Measurements from ENCODE around the gene FKTN.

DNA sequence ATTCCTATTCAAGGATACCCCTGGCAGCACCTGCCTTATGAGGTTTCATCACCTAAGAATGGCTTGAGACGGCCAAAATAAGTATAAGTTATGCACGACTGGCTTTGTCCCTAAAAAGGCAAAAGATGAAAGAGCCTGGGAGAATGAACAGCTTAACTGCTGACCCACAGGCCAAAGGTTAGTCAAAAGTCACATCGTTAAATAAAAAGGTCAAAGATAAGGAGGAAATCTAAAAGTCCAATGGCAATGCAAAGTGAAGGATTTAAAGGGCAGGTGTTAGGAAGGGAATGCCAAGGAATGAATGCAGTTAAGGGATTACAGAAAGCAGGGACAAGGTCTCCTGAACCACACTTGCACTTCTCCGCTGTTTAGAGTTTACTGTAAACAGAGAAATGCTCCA is 109.9 kb downstream of the FKTN start:
- TF ChIP-seq, protein P1, sequence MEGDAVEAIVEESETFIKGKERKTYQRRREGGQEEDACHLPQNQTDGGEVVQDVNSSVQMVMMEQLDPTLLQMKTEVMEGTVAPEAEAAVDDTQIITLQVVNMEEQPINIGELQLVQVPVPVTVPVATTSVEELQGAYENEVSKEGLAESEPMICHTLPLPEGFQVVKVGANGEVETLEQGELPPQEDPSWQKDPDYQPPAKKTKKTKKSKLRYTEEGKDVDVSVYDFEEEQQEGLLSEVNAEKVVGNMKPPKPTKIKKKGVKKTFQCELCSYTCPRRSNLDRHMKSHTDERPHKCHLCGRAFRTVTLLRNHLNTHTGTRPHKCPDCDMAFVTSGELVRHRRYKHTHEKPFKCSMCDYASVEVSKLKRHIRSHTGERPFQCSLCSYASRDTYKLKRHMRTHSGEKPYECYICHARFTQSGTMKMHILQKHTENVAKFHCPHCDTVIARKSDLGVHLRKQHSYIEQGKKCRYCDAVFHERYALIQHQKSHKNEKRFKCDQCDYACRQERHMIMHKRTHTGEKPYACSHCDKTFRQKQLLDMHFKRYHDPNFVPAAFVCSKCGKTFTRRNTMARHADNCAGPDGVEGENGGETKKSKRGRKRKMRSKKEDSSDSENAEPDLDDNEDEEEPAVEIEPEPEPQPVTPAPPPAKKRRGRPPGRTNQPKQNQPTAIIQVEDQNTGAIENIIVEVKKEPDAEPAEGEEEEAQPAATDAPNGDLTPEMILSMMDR (IDR thresholded peaks at IDR 0.05): no peak
- TF ChIP-seq NFIC (IDR thresholded peaks at IDR 0.05; ENCODE audit: borderline replicate concordance): no peak
- TF ChIP-seq POLR2AphosphoS5 (IDR thresholded peaks at IDR 0.05; ENCODE audit: low read depth, low read length): no peak
- no peak for TF ChIP-seq ELF1 (IDR thresholded peaks at IDR 0.05)
- TF ChIP-seq YY1 (IDR thresholded peaks at IDR 0.05; ENCODE audit: low read depth): no peak
- TF ChIP-seq, protein P2, sequence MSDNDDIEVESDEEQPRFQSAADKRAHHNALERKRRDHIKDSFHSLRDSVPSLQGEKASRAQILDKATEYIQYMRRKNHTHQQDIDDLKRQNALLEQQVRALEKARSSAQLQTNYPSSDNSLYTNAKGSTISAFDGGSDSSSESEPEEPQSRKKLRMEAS (IDR thresholded peaks at IDR 0.05; ENCODE audit: low read depth): no peak
- no peak for TF ChIP-seq RXRA (IDR thresholded peaks at IDR 0.05; ENCODE audit: borderline replicate concordance, low read depth)
- TF ChIP-seq FOXM1 (IDR thresholded peaks at IDR 0.05; ENCODE audit: low read depth): no peak
